Gastrocnemius medialis (tissue), 4 donors: ENCODE data around the gene KRT15. TPM values are rescaled to one million over a fixed set of nuclear protein-coding genes. Genes with fewer than 3 reads are reported as not detected.

Experiments used
- ATAC-seq, 2 donors: fragments of 150-250 bp; one replicate each; pipeline ENCODE4 v1.9.1; 2016
- DNase-seq, 2 donors: peaks; one replicate each; pipeline ENCODE4 v3.0.0-alpha.2; 2019
- H3K27ac ChIP-seq, 4 donors: fragments of 200-600 bp; sonication (generic); 1 replicate in 1 of 4; 2 replicates in 3 of 4; pipeline ENCODE4 v1.5.1; 2016 to 2018; ENCODE audit warnings: mild to moderate bottlenecking in 2 of 4, moderate library complexity in 1 of 4
- H3K27me3 ChIP-seq, 3 donors: fragments of 200-600 bp; sonication (generic) in 2 of 3; 1 replicate in 1 of 3; 2 replicates in 2 of 3; pipeline versions ENCODE4 v1.5.1 to v1.6.0; 2016 to 2019; ENCODE audit warnings: mild to moderate bottlenecking in 1 of 3, moderate library complexity in 1 of 3
- H3K36me3 ChIP-seq, 2 donors: fragments of 200-600 bp; sonication (generic) in 1 of 2; one replicate each; pipeline ENCODE4 v1.5.1; 2017 to 2018
- H3K4me1 ChIP-seq, 2 donors: fragments of 200-600 bp; sonication (generic) in 1 of 2; one replicate each; pipeline ENCODE4 v1.5.1; 2016 to 2017; ENCODE audit warnings: mild to moderate bottlenecking in 2 of 2
- H3K4me3 ChIP-seq, 4 donors: fragments of 200-600 bp; sonication (generic) in 3 of 4; 1 replicate in 1 of 4; 2 replicates in 3 of 4; pipeline ENCODE4 v1.5.1; 2016 to 2019; ENCODE audit warnings: mild to moderate bottlenecking in 2 of 4
- H3K9me3 ChIP-seq, 3 donors: fragments of 200-600 bp; sonication (generic) in 2 of 3; 1 replicate in 1 of 3; 2 replicates in 2 of 3; pipeline ENCODE4 v1.5.1; 2016 to 2019
- POLR2A ChIP-seq, 2 donors: fragments of 450-650 bp; IDR thresholded peaks; one replicate each; pipeline ENCODE4 v1.6.1; 2017; ENCODE audit warnings: antibody characterized with exemption in 2 of 2, mild to moderate bottlenecking in 2 of 2, moderate library complexity in 2 of 2
- in situ Hi-C, 4 donors: fragments of 200-750 bp; cut with MboI; loops; one replicate each; pipeline versions ENCODE4 v1.15.0 to v1.8.0; 2017; ENCODE audit warnings: low sequenced_read_pairs in 4 of 4
- intact Hi-C: fragments of 100-400 bp; cut with DNase I; formaldehyde crosslinking; loops from one replicate; pipeline ENCODE4 v1.15.1; 2023; ENCODE audit warnings: low total_unique reads
- total RNA-seq, 4 donors: library from RNA; depleted of rRNA; stranded (reverse); fragments of >200 nt; gene quantifications; one replicate each; pipeline versions ENCODE4 v1.1.0 to v1.2.3, GENCODE V29; 2016
- TF ChIP-seq, protein P1 (sequence below), 5 experiments: fragments of 450-650 bp in 3 of 5; fragments of 200-600 bp in 2 of 5; sonication (generic) in 2 of 5; IDR thresholded peaks in 4 of 5; conservative IDR thresholded peaks in 1 of 5; 1 replicate in 4 of 5; 2 replicates in 1 of 5; pipeline ENCODE4 v1.5.1; 2016 to 2019; ENCODE audit warnings: antibody characterized with exemption in 5 of 5, mild to moderate bottlenecking in 3 of 5, moderate library complexity in 3 of 5

The KRT15 gene
- total RNA-seq, 4 donors from 2014 or later: not detected

DNA sequence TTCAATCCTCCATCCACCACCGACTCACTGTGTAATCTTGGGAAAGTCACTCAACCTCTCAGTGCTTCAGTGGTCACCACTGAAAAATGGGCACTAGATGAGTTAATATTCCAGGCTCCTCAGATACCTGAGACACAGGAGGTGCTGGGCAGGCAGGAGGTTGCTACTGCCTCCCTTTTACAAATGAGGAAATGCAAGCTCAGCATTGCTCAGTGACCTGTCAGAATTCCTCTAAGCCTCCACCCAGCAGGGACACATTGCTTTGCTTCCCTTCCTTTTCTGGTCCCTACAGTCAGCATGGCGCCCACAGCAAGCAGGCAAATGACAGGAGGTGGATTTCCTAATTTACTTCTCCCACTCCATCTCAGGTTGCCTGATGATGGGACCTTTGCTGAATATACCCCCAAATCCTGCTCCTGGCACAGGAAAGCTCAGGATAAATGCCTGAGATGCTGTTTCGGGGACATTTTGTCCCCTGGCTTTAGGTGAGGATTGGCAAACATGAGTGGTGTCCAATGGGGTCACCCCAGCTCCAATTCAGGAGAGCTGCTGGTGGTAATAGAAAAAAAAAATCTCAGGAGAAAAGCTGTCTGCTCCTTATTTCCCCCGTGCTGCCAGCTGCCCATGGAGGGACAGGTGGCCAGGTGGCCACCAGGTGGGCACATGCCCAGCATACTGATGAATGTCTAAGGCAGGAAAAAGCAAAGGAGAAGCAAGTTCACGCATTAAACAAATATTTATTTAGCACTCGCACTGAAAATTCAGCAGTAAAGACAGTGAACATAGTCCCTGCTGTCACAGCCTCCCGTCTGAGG, 8.2 kb downstream of the KRT15 start:
- no peak for ATAC-seq
- TF ChIP-seq, protein P1, sequence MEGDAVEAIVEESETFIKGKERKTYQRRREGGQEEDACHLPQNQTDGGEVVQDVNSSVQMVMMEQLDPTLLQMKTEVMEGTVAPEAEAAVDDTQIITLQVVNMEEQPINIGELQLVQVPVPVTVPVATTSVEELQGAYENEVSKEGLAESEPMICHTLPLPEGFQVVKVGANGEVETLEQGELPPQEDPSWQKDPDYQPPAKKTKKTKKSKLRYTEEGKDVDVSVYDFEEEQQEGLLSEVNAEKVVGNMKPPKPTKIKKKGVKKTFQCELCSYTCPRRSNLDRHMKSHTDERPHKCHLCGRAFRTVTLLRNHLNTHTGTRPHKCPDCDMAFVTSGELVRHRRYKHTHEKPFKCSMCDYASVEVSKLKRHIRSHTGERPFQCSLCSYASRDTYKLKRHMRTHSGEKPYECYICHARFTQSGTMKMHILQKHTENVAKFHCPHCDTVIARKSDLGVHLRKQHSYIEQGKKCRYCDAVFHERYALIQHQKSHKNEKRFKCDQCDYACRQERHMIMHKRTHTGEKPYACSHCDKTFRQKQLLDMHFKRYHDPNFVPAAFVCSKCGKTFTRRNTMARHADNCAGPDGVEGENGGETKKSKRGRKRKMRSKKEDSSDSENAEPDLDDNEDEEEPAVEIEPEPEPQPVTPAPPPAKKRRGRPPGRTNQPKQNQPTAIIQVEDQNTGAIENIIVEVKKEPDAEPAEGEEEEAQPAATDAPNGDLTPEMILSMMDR (IDR thresholded peaks at IDR 0.05 in 4 of 5, conservative IDR thresholded peaks at IDR 0.05 in 1 of 5): no peak
- no peak for TF ChIP-seq POLR2A (IDR thresholded peaks at IDR 0.05)
- Histone ChIP-seq H3K4me3 (no peak overlapping the region), H3K36me3 (no peaks in the 10 kb centered on the region), H3K27ac (no peak overlapping the region), H3K4me1 (no peaks in the 10 kb centered on the region), H3K9me3 (no peaks in the 10 kb centered on the region), H3K27me3 (no peaks in the 10 kb centered on the region)
- in situ Hi-C loops: no loop called here
- no peak for DNase-seq
- intact Hi-C loops: no loop called here

DNA sequence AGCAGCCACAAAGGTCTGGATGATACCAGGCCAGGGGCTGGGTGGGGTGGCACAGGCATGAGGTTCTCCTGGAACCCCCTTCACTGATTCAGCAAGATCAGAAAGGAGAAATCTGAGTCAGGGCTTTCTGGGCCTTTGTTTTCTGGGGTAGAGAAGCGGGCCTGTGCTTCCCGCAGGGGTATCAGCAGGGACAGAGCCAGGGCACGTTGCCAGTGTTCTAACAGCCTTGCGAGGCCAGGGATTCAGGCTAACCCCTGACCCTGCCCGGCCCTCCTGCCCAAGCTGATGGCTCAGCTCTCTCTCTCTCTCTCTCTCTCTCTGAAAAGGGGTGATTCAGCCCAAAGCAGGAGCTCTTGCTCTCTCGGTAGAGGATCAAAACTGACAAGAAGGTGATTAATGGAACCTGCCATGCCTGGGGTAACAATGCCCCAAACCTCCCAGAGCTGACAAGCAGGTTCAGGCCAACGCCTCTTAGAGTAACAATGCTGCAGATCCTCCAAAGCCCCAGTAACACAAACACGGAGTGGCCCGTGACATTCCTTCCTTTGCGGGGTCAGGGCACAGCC, 11.3 kb downstream of the KRT15 start:
- ATAC-seq (no peak), DNase-seq (no peak)
- no peak overlapping the region for H3K4me3 ChIP-seq
- TF ChIP-seq POLR2A (IDR thresholded peaks at IDR 0.05): no peak
- TF ChIP-seq, protein P1 (IDR thresholded peaks at IDR 0.05 in 4 of 5, conservative IDR thresholded peaks at IDR 0.05 in 1 of 5): no peak
- H3K9me3 ChIP-seq: no peaks in the 10 kb centered on the region
- H3K27ac ChIP-seq: no peak overlapping the region
- H3K4me1 ChIP-seq: no peaks in the 10 kb centered on the region
- intact Hi-C loops (no loop called here), in situ Hi-C loops (no loop called here)
- no peaks in the 10 kb centered on the region for H3K36me3 ChIP-seq
- H3K27me3 ChIP-seq: no peaks in the 10 kb centered on the region

DNA sequence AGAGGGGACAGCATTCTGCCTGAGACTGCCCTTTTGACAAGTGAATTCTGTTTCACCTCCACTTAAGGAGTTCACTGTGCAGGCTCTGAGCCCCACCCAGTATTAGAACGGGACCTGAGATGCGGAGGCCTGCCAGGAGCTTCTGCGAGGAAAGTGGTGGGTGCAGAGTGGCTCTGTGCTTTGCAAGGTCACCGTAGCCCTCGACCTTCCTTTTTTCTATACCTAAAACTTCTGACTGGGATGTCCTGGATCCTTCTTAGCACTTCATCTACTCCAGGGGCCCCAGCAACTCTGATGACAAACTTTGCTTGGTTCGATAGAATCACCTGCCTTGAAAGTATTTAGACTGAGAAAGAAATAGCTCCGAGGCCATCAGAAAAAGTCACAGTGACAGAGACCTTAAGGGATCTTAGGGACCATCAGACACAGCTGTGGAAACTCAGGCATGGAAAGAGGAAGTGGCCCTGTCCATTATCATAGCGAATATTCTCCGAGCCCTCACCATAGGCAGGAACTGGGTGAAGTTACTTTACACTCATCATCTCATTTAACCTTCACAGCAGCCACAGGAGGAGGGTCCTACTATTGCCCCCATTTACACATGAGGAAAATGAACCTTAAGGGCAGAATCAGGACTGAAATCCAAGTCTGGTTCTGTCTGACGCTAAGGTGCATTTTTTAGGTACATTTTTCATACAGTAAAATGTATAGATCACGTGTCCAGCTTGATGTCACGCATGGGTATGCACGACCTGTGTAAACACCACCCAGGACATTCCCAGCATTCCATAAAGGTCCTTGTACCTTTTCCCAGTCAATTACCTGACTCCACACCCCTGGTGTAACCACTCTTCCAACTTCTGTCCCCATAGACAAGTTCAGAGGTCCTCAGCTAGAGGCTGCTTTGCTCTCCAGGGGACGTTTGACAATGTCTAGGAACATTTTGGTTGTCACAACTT, 12.6 kb downstream of the KRT15 start:
- ATAC-seq (no peak), DNase-seq (no peak)
- no peaks in the 10 kb centered on the region for H3K27me3 ChIP-seq
- no peaks in the 10 kb centered on the region for H3K4me1 ChIP-seq
- no peaks in the 10 kb centered on the region for H3K36me3 ChIP-seq
- no peak overlapping the region for H3K27ac ChIP-seq
- H3K9me3 ChIP-seq: no peaks in the 10 kb centered on the region
- H3K4me3 ChIP-seq: no peak overlapping the region
- in situ Hi-C loops (no loop called here), intact Hi-C loops (no loop called here)
- TF ChIP-seq, protein P1 (IDR thresholded peaks at IDR 0.05 in 4 of 5, conservative IDR thresholded peaks at IDR 0.05 in 1 of 5): no peak
- no peak for TF ChIP-seq POLR2A (IDR thresholded peaks at IDR 0.05)

DNA sequence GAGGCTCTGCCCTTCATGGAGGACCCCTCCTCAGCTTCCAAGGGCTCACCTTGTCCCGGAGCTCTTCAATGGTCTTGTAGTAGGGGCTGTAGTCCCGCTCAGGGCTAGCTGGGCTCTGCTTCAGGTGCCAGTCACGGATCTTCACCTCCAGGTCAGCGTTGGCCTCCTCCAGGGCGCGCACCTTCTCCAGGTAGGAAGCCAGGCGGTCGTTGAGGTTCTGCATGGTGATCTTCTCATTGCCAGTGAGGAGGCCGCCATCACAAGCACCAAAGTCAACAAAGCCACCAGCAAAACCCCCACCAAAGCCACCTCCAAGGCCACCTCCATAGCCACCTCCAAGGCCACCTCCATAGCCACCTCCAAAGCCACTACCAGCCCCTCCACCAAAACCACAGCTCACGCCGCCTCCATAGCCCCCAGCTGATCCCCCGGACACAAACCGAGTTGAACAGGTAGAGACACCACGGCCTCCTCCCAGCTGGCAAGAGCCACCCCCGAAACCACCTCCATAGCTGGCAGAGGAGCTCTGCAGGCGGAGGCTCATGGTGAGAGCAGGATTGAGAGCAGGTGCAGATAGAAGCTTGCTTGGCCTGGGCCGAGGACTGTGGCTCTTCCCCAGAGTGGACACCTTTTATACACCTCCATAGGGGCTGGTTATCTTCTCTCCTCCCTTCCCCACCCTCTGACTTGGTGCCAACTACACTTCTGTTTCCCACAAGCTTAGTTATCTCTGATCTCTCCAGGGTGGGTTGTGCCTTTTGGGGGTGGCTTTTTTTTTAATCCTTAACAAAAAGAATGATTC, 13.5 kb downstream of the KRT15 start, which contains the start of gene KRT13:
Gene KRT13, minus strand, starts transcription at position 606 of the 802 bp plus-strand sequence. Its CDS starts 62 bp downstream, at position 544.
- no peak within 1 kb of the TSS for H3K4me3 ChIP-seq
- no peaks in the 10 kb centered on the region for H3K9me3 ChIP-seq
- H3K27ac ChIP-seq: no peak within 1 kb of the TSS
- no peaks in the 10 kb centered on the region for H3K27me3 ChIP-seq
- ATAC-seq (no peak), DNase-seq (no peak)
- in situ Hi-C loops: no loop called here
- intact Hi-C loops: no loop called here
- TF ChIP-seq, protein P1 (IDR thresholded peaks at IDR 0.05 in 4 of 5, conservative IDR thresholded peaks at IDR 0.05 in 1 of 5): no peak
- no peak for TF ChIP-seq POLR2A (IDR thresholded peaks at IDR 0.05)
- H3K36me3 ChIP-seq: no peaks in the 10 kb centered on the region
- no peaks in the 10 kb centered on the region for H3K4me1 ChIP-seq
